ENCODE data around the gene RNF220.

DNA sequence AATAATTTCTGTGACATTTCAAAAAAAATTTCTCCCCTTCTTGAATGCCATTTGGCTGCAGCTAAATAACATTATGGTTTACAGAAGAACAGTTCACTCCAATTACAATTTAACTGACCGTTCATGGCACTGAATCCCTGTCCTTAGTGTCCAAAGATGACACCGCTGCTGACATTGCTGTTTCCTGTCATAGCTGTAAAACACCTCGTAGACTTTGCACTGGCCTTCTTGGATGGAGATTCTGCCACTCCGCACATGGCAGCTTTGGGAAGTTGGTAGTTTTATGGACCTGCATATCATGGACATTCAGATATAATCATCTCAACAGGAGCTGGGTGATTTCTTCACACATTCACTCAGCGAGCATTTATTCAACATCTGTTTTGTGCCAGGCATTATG, 274.4 kb downstream of the RNF220 start:
- TF ChIP-seq EZH2 (IDR thresholded peaks at IDR 0.05; ENCODE audit: low read length): no peak
- TF ChIP-seq, protein P1, sequence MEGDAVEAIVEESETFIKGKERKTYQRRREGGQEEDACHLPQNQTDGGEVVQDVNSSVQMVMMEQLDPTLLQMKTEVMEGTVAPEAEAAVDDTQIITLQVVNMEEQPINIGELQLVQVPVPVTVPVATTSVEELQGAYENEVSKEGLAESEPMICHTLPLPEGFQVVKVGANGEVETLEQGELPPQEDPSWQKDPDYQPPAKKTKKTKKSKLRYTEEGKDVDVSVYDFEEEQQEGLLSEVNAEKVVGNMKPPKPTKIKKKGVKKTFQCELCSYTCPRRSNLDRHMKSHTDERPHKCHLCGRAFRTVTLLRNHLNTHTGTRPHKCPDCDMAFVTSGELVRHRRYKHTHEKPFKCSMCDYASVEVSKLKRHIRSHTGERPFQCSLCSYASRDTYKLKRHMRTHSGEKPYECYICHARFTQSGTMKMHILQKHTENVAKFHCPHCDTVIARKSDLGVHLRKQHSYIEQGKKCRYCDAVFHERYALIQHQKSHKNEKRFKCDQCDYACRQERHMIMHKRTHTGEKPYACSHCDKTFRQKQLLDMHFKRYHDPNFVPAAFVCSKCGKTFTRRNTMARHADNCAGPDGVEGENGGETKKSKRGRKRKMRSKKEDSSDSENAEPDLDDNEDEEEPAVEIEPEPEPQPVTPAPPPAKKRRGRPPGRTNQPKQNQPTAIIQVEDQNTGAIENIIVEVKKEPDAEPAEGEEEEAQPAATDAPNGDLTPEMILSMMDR (optimal IDR thresholded peaks at IDR 0.05 in 1 of 3, IDR thresholded peaks at IDR 0.05 in 1 of 3, conservative IDR thresholded peaks at IDR 0.05 in 1 of 3; ENCODE audit: extremely low read depth in 1 of 3, insufficient read depth in 2 of 3, low read length in 3 of 3): no peak
